ENCODE data around the gene KRT82. TPM values are rescaled to one million over a fixed set of nuclear protein-coding genes. Genes with fewer than 3 reads are reported as not detected.

Gene KRT82
- total and polyA plus RNA-seq, 7 experiments from 2014 or later: not detected

DNA sequence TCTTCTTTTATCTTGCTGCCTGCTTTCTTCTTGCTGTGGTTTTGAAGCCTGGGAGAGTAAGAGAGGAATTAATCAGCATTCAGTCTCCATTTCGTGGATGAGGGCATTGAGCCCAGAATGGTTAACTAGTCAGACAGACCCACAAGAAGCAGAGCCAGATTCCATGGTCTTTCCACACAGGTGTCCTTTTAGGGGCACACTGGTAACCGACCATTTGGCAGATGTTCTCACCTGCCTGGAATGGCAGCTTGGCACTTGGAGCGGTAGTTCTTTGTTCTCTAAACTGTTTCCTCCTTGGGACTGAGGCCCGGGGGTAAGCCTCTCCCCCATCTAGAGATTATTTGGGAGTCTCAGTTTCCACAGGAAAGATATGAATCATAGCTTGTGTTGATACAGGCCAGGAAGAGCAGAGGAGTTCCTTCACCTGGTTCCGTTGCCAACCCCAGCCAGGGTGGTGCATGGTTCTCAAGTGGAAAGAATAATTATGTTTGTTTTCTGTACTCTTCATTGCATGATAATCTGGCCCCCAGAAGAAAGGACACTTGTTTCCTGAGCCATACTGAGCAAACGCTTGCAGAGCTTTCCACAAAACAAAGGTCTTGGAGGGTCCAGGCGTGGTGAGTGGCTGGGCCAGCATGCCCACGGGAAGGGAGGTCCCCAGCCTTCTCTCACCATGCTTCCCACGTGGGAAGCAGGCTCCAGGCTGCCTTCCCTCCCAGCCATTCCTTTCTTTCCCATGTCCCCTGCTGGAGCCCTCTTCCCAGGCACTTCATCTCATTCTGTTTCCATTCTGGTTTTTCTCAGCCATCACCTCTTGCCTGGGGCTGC lies 30.1 kb upstream of the KRT82 start:
- Histone ChIP-seq H3K36me3 (ENCODE audit: control insufficient read depth in 2 of 3, insufficient read depth in 3 of 3, low read length in 3 of 3) (no peaks in the 10 kb centered on the region), H3K4me1 (ENCODE audit: control insufficient read depth in 2 of 2, insufficient read depth in 2 of 2, low read length in 2 of 2) (no peaks in the 10 kb centered on the region), H3K4me3 (ENCODE audit: low read length) (no peak overlapping the region), H3K27ac (ENCODE audit: low read depth, low read length) (no peak overlapping the region), H3K9me3 (ENCODE audit: control insufficient read depth in 2 of 3, low read length in 3 of 3) (no peaks in the 10 kb centered on the region), H3K27me3 (ENCODE audit: control insufficient read depth in 2 of 2, insufficient read depth in 2 of 2, low read length in 2 of 2) (no peaks in the 10 kb centered on the region)
- H3K4me1 Mint-ChIP-seq: no peaks in the 10 kb centered on the region
- DNase-seq (no peak), ATAC-seq (no peak)
- H3K36me3 Mint-ChIP-seq: no peaks in the 10 kb centered on the region
- H3K27me3 Mint-ChIP-seq: peaks cover 15 to 41% (median 16%) of the 10 kb centered on the region in 5 donors
- no peak overlapping the region for H3K4me3 Mint-ChIP-seq
- no peak overlapping the region for H3K27ac Mint-ChIP-seq
- POLR2A ChIA-PET: no interaction called here
- CTCF ChIA-PET: interaction anchor here (0.8 kb wide), 1 partner anchor 9 kb away, joined by 4 read pairs; no protein-coding TSS in a partner anchor
- no peaks in the 10 kb centered on the region for H3K9me3 Mint-ChIP-seq
- intact Hi-C loops (cut with micrococcal nuclease): no loop called here

GRCh38 chr12:52435659-52435999 lies 29.5 kb upstream of the KRT82 start:
- no peaks in the 10 kb centered on the region for H3K27me3 ChIP-seq (ENCODE audit: control insufficient read depth in 2 of 2, insufficient read depth in 2 of 2, low read length in 2 of 2)
- ChIA-PET POLR2A (no interaction called here), CTCF (interaction anchor here (0.8 kb wide), 1 partner anchor 10 kb away, joined by 4 read pairs; no protein-coding TSS in a partner anchor)
- intact Hi-C loops (cut with micrococcal nuclease): no loop called here
- Mint-ChIP-seq H3K9me3 (no peaks in the 10 kb centered on the region), H3K27ac (no peak overlapping the region), H3K27me3 (peaks cover 13 to 41% (median 21%) of the 10 kb centered on the region in 5 donors), H3K36me3 (no peaks in the 10 kb centered on the region), H3K4me1 (no peaks in the 10 kb centered on the region), H3K4me3 (no peak overlapping the region)
- H3K9me3 ChIP-seq (ENCODE audit: control insufficient read depth in 2 of 3, low read length in 3 of 3): no peaks in the 10 kb centered on the region
- DNase-seq (no peak), ATAC-seq (no peak)
- H3K36me3 ChIP-seq (ENCODE audit: control insufficient read depth in 2 of 3, insufficient read depth in 3 of 3, low read length in 3 of 3): no peaks in the 10 kb centered on the region
- H3K27ac ChIP-seq (ENCODE audit: low read depth, low read length): no peak overlapping the region
- H3K4me1 ChIP-seq (ENCODE audit: control insufficient read depth in 2 of 2, insufficient read depth in 2 of 2, low read length in 2 of 2): no peaks in the 10 kb centered on the region
- no peak overlapping the region for H3K4me3 ChIP-seq (ENCODE audit: low read length)

GRCh38 chr12:52434760-52435530 lies 28.8 kb upstream of the KRT82 start:
- Mint-ChIP-seq H3K9me3 (no peaks in the 10 kb centered on the region), H3K4me1 (no peaks in the 10 kb centered on the region), H3K27me3 (peaks cover 15 to 46% (median 27%) of the 10 kb centered on the region in 5 donors), H3K36me3 (no peaks in the 10 kb centered on the region), H3K4me3 (no peak overlapping the region), H3K27ac (no peak overlapping the region)
- no peak for DNase-seq
- Histone ChIP-seq H3K27me3 (ENCODE audit: control insufficient read depth in 2 of 2, insufficient read depth in 2 of 2, low read length in 2 of 2) (no peaks in the 10 kb centered on the region), H3K27ac (ENCODE audit: low read depth, low read length) (no peak overlapping the region), H3K9me3 (ENCODE audit: control insufficient read depth in 2 of 3, low read length in 3 of 3) (no peaks in the 10 kb centered on the region), H3K36me3 (ENCODE audit: control insufficient read depth in 2 of 3, insufficient read depth in 3 of 3, low read length in 3 of 3) (no peaks in the 10 kb centered on the region), H3K4me3 (ENCODE audit: low read length) (no peak overlapping the region), H3K4me1 (ENCODE audit: control insufficient read depth in 2 of 2, insufficient read depth in 2 of 2, low read length in 2 of 2) (no peaks in the 10 kb centered on the region)
- ATAC-seq: no peak
- intact Hi-C loops (cut with micrococcal nuclease): no loop called here
- ChIA-PET CTCF (no interaction called here), POLR2A (no interaction called here)

- no peak for ATAC-seq
- Histone ChIP-seq H3K9me3 (ENCODE audit: control insufficient read depth in 2 of 3, low read length in 3 of 3) (no peaks in the 10 kb centered on the region), H3K4me3 (ENCODE audit: low read length) (no peak within 1 kb of the TSS), H3K27me3 (ENCODE audit: control insufficient read depth in 2 of 2, insufficient read depth in 2 of 2, low read length in 2 of 2) (no peaks in the 10 kb centered on the region), H3K36me3 (ENCODE audit: control insufficient read depth in 2 of 3, insufficient read depth in 3 of 3, low read length in 3 of 3) (no peaks in the 10 kb centered on the region), H3K27ac (ENCODE audit: low read depth, low read length) (no peak within 1 kb of the TSS), H3K4me1 (ENCODE audit: control insufficient read depth in 2 of 2, insufficient read depth in 2 of 2, low read length in 2 of 2) (no peaks in the 10 kb centered on the region)
- DNase-seq: no peak
- H3K36me3 Mint-ChIP-seq: no peaks in the 10 kb centered on the region
- no peaks in the 10 kb centered on the region for H3K4me1 Mint-ChIP-seq
- H3K27ac Mint-ChIP-seq: no peak within 1 kb of the TSS
- no peaks in the 10 kb centered on the region for H3K9me3 Mint-ChIP-seq
- intact Hi-C loops (cut with micrococcal nuclease): no loop called here
- H3K27me3 Mint-ChIP-seq: peaks cover 17 to 48% (median 32%) of the 10 kb centered on the region in 5 donors
- POLR2A ChIA-PET: no interaction called here
- no peak within 1 kb of the TSS for H3K4me3 Mint-ChIP-seq
- CTCF ChIA-PET: no interaction called here
These were observed 28.1 kb upstream of the KRT82 start, which contains the start of gene KRT75 for GRCh38 chr12:52434081-52434733. Gene KRT75 (minus strand): TSS chr12:52434371. CDS start chr12:52434304, 67 bp downstream.

DNA sequence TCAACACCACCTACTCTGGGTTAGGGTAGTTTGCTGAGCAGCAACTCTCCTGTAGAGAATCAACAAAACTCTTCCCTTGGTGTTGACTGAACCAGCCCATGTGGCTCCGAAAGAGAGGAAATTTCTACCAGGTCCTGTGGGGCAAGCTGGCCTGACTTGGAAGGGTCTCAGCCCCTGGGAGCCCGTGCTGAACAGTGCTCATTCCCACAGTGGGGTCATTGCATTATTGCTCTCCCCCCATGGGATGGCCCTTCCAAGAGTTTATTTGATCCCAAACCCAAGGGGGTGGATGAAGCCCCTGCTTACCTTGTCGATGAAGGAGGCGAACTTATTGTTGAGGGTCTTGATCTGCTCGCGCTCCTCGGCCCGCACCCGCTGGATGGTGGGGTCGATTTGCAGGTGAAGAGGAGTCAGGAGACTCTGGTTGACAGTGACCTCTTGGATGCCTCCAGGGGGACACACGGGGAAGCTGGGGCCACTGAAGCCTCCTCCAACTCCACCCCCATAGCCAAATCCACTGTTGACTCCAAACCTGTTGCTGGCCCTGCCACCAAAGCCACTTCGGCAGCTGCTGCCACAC lies 27.5 kb upstream of the KRT82 start:
- Histone ChIP-seq H3K4me1 (ENCODE audit: control insufficient read depth in 2 of 2, insufficient read depth in 2 of 2, low read length in 2 of 2) (no peaks in the 10 kb centered on the region), H3K27ac (ENCODE audit: low read depth, low read length) (no peak overlapping the region), H3K4me3 (ENCODE audit: low read length) (no peak overlapping the region), H3K36me3 (ENCODE audit: control insufficient read depth in 2 of 3, insufficient read depth in 3 of 3, low read length in 3 of 3) (no peaks in the 10 kb centered on the region), H3K9me3 (ENCODE audit: control insufficient read depth in 2 of 3, low read length in 3 of 3) (no peaks in the 10 kb centered on the region), H3K27me3 (ENCODE audit: control insufficient read depth in 2 of 2, insufficient read depth in 2 of 2, low read length in 2 of 2) (no peaks in the 10 kb centered on the region)
- H3K27me3 Mint-ChIP-seq: peaks cover 22 to 48% (median 35%) of the 10 kb centered on the region in 5 donors
- no peaks in the 10 kb centered on the region for H3K4me1 Mint-ChIP-seq
- H3K9me3 Mint-ChIP-seq: no peaks in the 10 kb centered on the region
- ChIA-PET POLR2A (no interaction called here), CTCF (no interaction called here)
- no peak overlapping the region for H3K4me3 Mint-ChIP-seq
- no peak overlapping the region for H3K27ac Mint-ChIP-seq
- no peak for ATAC-seq
- DNase-seq: no peak
- intact Hi-C loops (cut with micrococcal nuclease): no loop called here
- H3K36me3 Mint-ChIP-seq: no peaks in the 10 kb centered on the region

- Histone ChIP-seq H3K4me3 (ENCODE audit: low read length) (no peak overlapping the region), H3K27ac (ENCODE audit: low read depth, low read length) (no peak overlapping the region), H3K27me3 (ENCODE audit: control insufficient read depth in 2 of 2, insufficient read depth in 2 of 2, low read length in 2 of 2) (no peaks in the 10 kb centered on the region), H3K36me3 (ENCODE audit: control insufficient read depth in 2 of 3, insufficient read depth in 3 of 3, low read length in 3 of 3) (no peaks in the 10 kb centered on the region), H3K9me3 (ENCODE audit: control insufficient read depth in 2 of 3, low read length in 3 of 3) (no peaks in the 10 kb centered on the region), H3K4me1 (ENCODE audit: control insufficient read depth in 2 of 2, insufficient read depth in 2 of 2, low read length in 2 of 2) (no peaks in the 10 kb centered on the region)
- ATAC-seq: no peak
- Mint-ChIP-seq H3K36me3 (no peaks in the 10 kb centered on the region), H3K9me3 (no peaks in the 10 kb centered on the region), H3K27ac (no peak overlapping the region), H3K27me3 (peaks cover 22 to 48% (median 35%) of the 10 kb centered on the region in 5 donors), H3K4me1 (no peaks in the 10 kb centered on the region), H3K4me3 (no peak overlapping the region)
- no peak for DNase-seq
- POLR2A ChIA-PET: no interaction called here
- CTCF ChIA-PET: no interaction called here
- intact Hi-C loops (cut with micrococcal nuclease): no loop called here
These were observed 26.5 kb upstream of the KRT82 start for GRCh38 chr12:52432559-52433207.
